ENCODE data around the gene ZBTB7C. TPM values are rescaled to one million over a fixed set of nuclear protein-coding genes. Genes with fewer than 3 reads are reported as not detected.

The ZBTB7C gene
- total RNA-seq, 1 experiment from 2014 or later, result not detected

DNA sequence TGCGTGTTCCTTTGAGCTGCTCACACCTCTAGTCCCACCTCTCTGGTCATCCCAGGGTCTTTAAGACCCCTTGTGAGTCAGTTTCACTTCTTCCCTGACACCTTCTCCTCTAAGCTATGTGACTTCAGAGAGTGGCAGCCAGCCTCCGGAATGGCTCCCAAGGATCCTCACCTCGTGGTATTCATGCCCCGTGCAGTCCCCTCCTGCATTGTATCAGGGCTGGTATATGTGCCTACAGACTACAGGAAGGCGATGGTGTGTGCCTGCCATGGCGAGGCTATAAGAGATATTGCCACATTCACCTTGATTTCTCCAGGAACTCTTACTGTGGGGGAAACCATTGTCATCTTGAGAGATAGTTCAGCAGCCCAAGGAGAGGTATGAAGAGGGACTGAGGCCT, 350.7 kb downstream of the ZBTB7C start:
- no peaks in the 10 kb centered on the region for H3K4me1 Mint-ChIP-seq (ENCODE audit: low read depth, unreplicated experiment)
- CTCF ChIA-PET, result interaction anchor here (0.5 kb wide), 1 partner anchor 32 kb away, joined by 5 read pairs; no protein-coding TSS in a partner anchor

DNA sequence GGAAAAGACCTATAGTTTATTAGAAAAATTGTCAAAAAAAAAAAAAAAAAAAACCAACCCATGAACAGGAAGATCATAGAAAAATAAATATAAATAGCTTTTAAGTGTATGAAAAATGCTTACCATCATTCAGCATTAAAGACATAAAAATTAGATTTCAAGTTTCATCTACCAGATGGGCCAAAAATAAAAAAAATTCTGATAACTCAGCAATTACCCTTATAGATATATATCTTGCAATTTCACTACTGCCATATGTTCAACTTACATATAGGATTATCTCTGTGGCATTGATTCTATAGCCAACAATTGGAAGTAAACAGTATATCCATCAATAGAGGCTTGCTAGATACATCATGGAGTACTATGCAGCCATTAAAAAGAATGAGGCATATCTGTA, 352.2 kb downstream of the ZBTB7C start:
- no peak for DNase-seq
- H3K4me3 Mint-ChIP-seq (ENCODE audit: low read depth, unreplicated experiment), result no peak overlapping the region
- intact Hi-C loops (cut with micrococcal nuclease; ENCODE audit: unreplicated experiment), result no loop called here
- BruUV-seq (replicated peaks), result no TSS peak
- no peaks in the 10 kb centered on the region for H3K4me1 Mint-ChIP-seq (ENCODE audit: low read depth, unreplicated experiment)
- CTCF ChIA-PET, result no interaction called here
- no peaks in the 10 kb centered on the region for H3K9me3 Mint-ChIP-seq (ENCODE audit: low read depth, unreplicated experiment)
- TF ChIP-seq, protein P1, sequence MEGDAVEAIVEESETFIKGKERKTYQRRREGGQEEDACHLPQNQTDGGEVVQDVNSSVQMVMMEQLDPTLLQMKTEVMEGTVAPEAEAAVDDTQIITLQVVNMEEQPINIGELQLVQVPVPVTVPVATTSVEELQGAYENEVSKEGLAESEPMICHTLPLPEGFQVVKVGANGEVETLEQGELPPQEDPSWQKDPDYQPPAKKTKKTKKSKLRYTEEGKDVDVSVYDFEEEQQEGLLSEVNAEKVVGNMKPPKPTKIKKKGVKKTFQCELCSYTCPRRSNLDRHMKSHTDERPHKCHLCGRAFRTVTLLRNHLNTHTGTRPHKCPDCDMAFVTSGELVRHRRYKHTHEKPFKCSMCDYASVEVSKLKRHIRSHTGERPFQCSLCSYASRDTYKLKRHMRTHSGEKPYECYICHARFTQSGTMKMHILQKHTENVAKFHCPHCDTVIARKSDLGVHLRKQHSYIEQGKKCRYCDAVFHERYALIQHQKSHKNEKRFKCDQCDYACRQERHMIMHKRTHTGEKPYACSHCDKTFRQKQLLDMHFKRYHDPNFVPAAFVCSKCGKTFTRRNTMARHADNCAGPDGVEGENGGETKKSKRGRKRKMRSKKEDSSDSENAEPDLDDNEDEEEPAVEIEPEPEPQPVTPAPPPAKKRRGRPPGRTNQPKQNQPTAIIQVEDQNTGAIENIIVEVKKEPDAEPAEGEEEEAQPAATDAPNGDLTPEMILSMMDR (IDR thresholded peaks at IDR 0.05; ENCODE audit: unreplicated experiment), result no peak
- H3K27ac Mint-ChIP-seq (ENCODE audit: unreplicated experiment), result no peak overlapping the region
- peaks cover 93% of the 10 kb centered on the region for H3K27me3 Mint-ChIP-seq (ENCODE audit: unreplicated experiment)
- H3K36me3 Mint-ChIP-seq (ENCODE audit: insufficient read depth, unreplicated experiment), result no peaks in the 10 kb centered on the region

More for the DNA sequence above, 350.7 kb downstream of the ZBTB7C start:
- H3K4me3 Mint-ChIP-seq (ENCODE audit: low read depth, unreplicated experiment), result no peak overlapping the region
- TF ChIP-seq, protein P1 (IDR thresholded peaks at IDR 0.05; ENCODE audit: unreplicated experiment), result no peak
- H3K36me3 Mint-ChIP-seq (ENCODE audit: insufficient read depth, unreplicated experiment), result no peaks in the 10 kb centered on the region
- no peak for DNase-seq
- H3K9me3 Mint-ChIP-seq (ENCODE audit: low read depth, unreplicated experiment), result no peaks in the 10 kb centered on the region
- no peak overlapping the region for H3K27ac Mint-ChIP-seq (ENCODE audit: unreplicated experiment)
- BruUV-seq (replicated peaks), result no TSS peak
- H3K27me3 Mint-ChIP-seq (ENCODE audit: unreplicated experiment), result peaks cover 89% of the 10 kb centered on the region
- intact Hi-C loops (cut with micrococcal nuclease; ENCODE audit: unreplicated experiment), result no loop called here

DNA sequence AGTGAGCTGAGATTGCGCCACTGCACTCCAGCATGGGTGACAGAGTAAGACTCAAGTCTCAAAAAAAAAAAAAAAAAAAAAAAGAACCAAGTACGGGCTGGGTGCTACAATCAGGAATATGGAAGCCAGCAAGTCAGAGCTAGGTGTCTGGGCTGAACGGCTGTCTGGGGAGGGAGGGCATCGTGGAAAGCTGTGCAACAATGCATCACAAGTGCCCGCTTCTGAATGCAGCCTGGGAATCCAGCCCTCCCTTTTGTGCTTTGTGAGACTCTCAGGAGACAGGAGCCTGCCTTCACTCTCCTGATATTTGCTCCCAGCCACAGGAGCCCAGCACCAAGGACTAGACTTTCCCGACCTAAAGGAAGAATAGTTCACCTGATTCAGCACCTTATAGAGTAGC, 353.8 kb downstream of the ZBTB7C start:
- TF ChIP-seq, protein P1 (IDR thresholded peaks at IDR 0.05; ENCODE audit: unreplicated experiment), result no peak
- no peak for DNase-seq
- CTCF ChIA-PET, result no interaction called here
- no peak overlapping the region for H3K4me3 Mint-ChIP-seq (ENCODE audit: low read depth, unreplicated experiment)
- no peaks in the 10 kb centered on the region for H3K4me1 Mint-ChIP-seq (ENCODE audit: low read depth, unreplicated experiment)
- H3K9me3 Mint-ChIP-seq (ENCODE audit: low read depth, unreplicated experiment), result no peaks in the 10 kb centered on the region
- no TSS peak for BruUV-seq (replicated peaks)
- intact Hi-C loops (cut with micrococcal nuclease; ENCODE audit: unreplicated experiment), result no loop called here
- no peak overlapping the region for H3K27ac Mint-ChIP-seq (ENCODE audit: unreplicated experiment)
- no peaks in the 10 kb centered on the region for H3K36me3 Mint-ChIP-seq (ENCODE audit: insufficient read depth, unreplicated experiment)
- H3K27me3 Mint-ChIP-seq (ENCODE audit: unreplicated experiment), result peaks cover 97% of the 10 kb centered on the region

- CTCF ChIA-PET, result no interaction called here
- intact Hi-C loops (cut with micrococcal nuclease; ENCODE audit: unreplicated experiment), result no loop called here
- no peaks in the 10 kb centered on the region for H3K36me3 Mint-ChIP-seq (ENCODE audit: insufficient read depth, unreplicated experiment)
- no peaks in the 10 kb centered on the region for H3K9me3 Mint-ChIP-seq (ENCODE audit: low read depth, unreplicated experiment)
- H3K27me3 Mint-ChIP-seq (ENCODE audit: unreplicated experiment), result peaks cover 88% of the 10 kb centered on the region
- no TSS peak for BruUV-seq (replicated peaks)
- no peak overlapping the region for H3K4me3 Mint-ChIP-seq (ENCODE audit: low read depth, unreplicated experiment)
- no peaks in the 10 kb centered on the region for H3K4me1 Mint-ChIP-seq (ENCODE audit: low read depth, unreplicated experiment)
- TF ChIP-seq, protein P1 (IDR thresholded peaks at IDR 0.05; ENCODE audit: unreplicated experiment), result no peak
- H3K27ac Mint-ChIP-seq (ENCODE audit: unreplicated experiment), result no peak overlapping the region
- no peak for DNase-seq
These were observed 355.0 kb downstream of the ZBTB7C start for GRCh38 chr18:48053881-48054816.

All from Calu3 (cell line).